ENCODE results near the gene ZNF184.

Gene ZNF184

DNA sequence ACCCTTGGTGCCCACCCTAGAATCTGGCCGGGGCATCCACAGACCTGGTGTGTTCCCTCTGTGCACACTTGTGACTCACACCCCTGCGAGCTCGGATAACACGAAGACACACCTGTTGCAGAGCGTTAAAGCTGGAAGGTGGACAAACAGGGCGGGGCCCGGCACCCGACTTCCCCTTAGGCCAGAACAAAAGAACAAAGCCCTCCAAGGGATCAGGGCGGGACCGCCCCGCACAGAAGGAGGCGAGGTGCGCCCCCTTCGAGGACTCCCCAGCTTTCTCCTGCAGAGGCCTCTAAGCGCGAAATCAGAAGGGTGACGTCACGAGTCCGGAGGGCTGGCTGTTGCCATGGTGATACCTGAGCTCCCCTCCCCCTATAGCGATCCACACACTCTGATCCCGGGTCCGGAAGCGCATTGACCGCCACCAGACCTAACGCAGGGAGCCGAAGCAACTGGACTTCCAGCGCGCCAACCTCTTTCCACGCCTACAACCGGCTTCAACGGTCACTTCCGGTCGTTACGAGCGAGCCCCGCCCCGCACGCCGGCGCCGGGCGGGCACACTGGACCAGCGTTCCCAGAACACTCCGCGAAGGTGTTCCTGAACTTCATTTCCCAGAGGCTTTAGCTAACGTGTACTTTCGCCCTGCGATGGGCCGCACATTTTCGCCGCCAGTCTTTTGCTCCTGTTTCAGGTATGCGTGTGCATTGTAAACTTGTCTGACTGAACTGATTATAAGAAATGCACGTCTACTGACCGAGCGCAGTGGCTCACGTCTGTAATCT lies at the start of gene ZNF184:
TSS of gene ZNF184 (minus strand) at position 489 of the 784 bp plus-strand sequence. CDS start 811 bp downstream, outside the sequence.
- peak; percentile 83 for DNase-seq

- peak; percentile 61 for DNase-seq
Observed at GRCh38 chr6:27518881-27519795, 46.2 kb upstream of the ZNF184 start.

DNA sequence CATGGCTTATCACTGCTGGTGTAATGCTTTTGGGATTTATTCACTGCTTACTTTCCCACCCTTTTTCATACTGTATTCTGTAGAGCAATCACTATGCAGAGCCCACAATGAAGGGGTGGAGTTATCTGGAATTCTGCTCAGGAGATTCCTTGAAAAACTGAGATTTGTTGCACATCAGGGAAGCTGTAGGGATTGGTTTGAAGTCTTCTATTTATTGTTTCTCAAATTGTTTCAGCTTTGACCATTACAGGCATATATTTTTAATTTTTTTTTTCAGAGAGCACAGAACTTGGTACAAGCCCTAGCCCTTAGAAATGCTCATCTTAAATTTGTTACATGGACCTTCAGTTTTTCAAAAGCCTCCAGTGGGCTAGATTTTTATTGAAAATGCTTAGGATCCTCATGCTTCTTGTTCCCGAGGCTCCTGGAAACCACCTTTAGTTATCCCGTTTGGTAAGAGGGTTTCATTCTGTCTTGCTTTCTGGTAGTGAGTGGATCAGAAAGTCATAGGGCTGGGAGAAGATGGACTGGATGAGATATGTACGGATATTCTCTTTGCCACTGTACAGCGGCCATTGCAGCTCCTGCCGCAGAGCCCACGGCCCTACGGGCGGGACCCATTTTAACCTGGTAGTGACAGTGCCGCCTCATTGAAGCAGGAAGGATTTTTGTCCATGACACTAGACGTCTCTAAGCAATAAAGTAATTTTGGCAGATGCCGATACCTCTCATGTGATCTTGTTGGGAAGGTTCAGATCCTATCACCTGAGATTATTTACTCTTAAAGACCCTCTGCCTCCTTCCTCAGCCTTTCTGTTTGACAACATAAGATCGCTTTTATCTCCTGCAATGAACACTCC lies 45.3 kb upstream of the ZNF184 start:
- DNase-seq, result no peak

- no peak for DNase-seq
Observed at GRCh38 chr6:27517238-27517637, 44.3 kb upstream of the ZNF184 start.

GRCh38 chr6:27514906-27515495 lies 42.1 kb upstream of the ZNF184 start:
- DNase-seq, result no peak

DNA sequence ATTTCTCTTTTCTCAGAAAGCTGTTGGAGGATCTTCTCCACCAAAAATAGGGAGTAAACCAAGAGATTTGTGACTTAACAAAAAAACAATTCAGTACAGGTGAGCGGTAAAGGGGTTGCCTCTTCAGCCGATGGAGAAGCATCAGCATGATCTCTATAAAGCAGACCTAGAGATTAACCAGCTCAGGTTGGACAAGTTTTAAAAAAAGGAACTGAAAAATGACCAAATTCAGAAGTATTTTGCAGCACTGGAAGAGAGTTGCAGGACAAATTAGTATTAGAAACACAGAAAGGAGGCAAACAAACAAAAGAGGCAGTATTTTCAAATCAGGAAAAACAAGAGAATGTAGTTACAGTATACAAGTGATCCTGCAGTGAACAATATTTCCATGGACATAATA lies 39.6 kb upstream of the ZNF184 start:
- no peak for DNase-seq

DNA sequence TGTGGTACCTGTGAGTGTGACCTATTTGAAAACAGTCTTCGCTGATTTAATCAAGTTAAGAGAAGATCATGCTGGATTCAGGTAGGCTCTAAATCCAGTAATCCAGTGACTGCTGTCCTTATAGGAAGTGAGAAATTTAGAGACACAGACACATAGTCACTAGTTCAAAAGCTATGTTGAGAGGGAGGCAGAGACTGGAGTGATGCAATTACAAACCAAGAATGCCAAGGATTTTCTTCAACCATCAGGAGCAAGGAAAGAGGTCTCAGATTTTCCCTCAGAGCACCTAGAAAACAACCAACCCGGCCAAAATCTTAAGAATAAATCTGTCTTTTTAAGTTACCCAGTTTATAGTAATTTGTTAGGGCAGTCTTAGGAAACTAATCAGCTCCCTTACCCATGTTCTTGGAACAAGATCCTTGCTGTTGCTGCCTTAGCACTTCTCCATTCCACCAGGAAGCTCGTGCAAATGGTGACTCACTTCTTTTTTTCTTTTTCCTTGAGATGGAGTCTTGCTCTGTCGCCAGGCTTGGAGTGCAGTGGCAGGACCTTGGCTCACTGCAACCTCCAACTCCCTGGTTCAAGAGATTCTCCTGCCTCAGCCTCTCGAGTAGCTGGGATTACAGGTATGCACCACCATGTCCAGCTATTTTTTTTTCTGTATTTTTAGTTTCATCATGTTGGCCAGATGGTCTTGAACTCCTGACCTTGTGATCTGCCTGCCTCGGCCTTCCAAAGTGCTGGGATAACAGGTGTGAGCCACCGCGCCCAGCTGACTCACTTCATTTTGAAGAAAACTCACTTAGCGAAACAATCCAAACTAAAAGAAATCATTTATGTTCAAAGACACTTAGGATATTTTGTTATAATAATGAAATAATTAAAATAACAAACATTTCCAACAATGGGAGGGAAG lies 34.4 kb upstream of the ZNF184 start:
- no peak for DNase-seq

- DNase-seq, result peak; percentile 51
Observed at GRCh38 chr6:27505209-27506027, 32.5 kb upstream of the ZNF184 start.

- DNase-seq, result peak; percentile 81
Observed at GRCh38 chr6:27503436-27504030, 30.6 kb upstream of the ZNF184 start.

- peak; percentile 79 for DNase-seq
Observed at GRCh38 chr6:27502508-27503435, 29.9 kb upstream of the ZNF184 start.

- no peak for DNase-seq
Observed at GRCh38 chr6:27501187-27501586, 28.3 kb upstream of the ZNF184 start.

- no peak for DNase-seq
Observed at GRCh38 chr6:27500177-27500576, 27.3 kb upstream of the ZNF184 start.

- peak; percentile 68 for DNase-seq
Observed at GRCh38 chr6:27495386-27496135, 22.7 kb upstream of the ZNF184 start.

GRCh38 chr6:27494987-27495385 lies 22.1 kb upstream of the ZNF184 start:
- DNase-seq, result no peak

DNA sequence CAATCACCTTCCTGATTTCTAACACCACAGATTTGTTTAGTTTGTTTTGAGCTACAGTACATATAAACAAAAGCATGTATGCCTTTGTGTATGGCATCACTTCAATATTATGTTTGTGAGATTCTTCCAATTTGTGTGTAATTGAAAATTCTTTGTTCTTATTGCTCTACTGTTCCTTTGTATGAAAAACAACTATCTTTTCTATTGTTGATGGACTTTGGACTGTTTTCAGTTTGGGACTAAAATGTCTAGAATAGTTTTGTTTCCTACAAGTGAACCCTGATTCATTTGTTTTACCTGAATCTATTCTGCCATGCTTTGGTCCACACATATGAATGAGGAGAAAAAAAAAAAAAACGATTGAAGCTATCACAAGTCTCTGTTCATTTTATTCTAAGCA lies 21.2 kb upstream of the ZNF184 start:
- DNase-seq, result no peak

DNA sequence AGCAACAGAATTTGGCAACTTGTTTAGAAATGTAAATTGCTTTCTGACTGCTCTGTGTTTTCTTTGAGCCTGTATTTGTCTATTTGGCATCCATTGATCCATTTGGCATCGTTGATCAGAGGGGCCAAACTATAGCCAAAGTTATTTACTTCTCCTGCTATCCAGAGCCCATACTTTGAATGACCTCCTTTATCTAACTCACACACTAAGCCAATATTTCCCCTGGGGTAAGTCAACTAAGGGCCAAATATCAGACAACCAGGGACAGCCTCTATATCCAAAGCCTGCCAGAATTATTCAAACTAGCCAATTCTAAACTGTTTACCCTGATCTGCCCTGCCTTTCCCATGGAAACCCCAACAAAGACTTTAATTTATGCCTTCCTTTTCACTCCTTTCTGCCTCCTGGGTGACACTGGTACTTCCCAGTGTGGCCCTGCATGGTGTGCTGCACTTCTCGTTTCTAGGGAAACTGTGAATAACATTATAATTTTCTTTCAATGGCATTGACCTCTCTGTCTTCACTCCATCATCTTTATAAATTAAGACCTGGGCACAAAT lies 19.8 kb upstream of the ZNF184 start:
- DNase-seq, result no peak

DNA sequence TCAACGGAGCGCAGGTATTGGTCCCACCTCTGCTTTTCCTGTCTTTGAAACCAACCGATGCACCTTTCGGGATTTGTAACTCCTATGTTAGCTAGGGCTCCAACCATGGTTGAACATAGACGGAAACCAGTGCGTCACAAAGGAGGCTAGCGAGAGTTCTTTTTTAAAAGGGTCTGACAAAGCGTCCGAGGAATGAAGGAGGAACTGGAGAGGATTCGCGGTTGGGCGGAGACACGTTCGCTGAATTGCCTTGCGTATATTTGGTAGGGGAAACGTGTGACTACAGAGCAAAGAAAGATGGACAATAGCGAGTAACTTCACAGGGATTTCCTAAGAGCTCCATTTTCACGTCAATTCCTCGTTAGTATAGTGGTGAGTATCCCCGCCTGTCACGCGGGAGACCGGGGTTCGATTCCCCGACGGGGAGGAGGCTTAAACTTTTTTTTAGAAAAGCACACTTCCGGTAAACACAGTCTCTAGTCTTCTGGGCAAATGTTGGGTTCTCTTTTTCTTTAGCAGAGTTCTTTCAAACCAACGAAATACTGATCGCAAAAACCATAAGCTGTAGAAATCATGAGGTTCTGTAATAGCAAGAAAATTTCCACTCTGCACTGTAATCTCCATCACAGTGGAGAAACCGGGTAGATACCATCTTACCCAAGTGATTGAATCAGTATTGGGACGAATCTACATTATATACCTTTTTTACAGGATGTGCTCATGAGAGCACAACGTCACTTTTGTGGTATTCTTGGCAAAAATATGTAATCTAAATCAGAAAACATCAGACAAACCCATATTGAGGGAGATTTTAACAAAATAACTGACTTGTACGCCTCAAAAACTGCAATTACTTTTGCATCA lies 6.6 kb upstream of the ZNF184 start:
- DNase-seq, result peak; percentile 84
